Renal cortex interstitium (tissue), 15 donors: ENCODE measurements around the gene ERP27. TPM values are rescaled to one million over a fixed set of nuclear protein-coding genes. Genes with fewer than 3 reads are reported as not detected.

Experiments
- DNase-seq, 11 donors: peaks; one replicate each; pipeline ENCODE4 v3.0.0-alpha.2; 2013; ENCODE audit warnings: low read depth in 9 of 11, low spot score in 4 of 11; ENCODE audit errors: extremely low read depth in 1 of 11
- long read RNA-seq, 16 experiments: transcript quantifications; one replicate each; lab custom pipeline, GENCODE V29; 2026
- polyA plus RNA-seq, 3 donors: library from polyadenylated mRNA; unstranded; fragments of 120-200 nt; gene quantifications; one replicate each; pipeline ENCODE4 v1.2.1, GENCODE V29; 2013; ENCODE audit not compliant: insufficient read length in 3 of 3

Gene ERP27
- 10 to 100 TPM; 25.0 to 33.9 (median 26.3) TPM for polyA plus RNA-seq
- long read RNA-seq, donor 1, result 0 reads
- long read RNA-seq, donor 2, result 0 reads
- long read RNA-seq, donor 3, partial matches to known transcripts, result 5 of 6 reads
- long read RNA-seq, donor 3, other reads (novel, unspliced or antisense), result 0 of 6 reads
- long read RNA-seq, donor 4, result 0 reads
- long read RNA-seq, donor 5, result 0 reads
- long read RNA-seq, donor 6, result 0 reads
- long read RNA-seq, donor 7, partial matches to known transcripts, result 9 of 10 reads
- long read RNA-seq, donor 7, other reads (novel, unspliced or antisense), result 0 of 10 reads
- long read RNA-seq, donor 8, partial matches to known transcripts, result 7 of 9 reads
- long read RNA-seq, donor 8, other reads (novel, unspliced or antisense), result 0 of 9 reads
- long read RNA-seq, donor 9, partial matches to known transcripts, result 7 of 8 reads
- long read RNA-seq, donor 9, other reads (novel, unspliced or antisense), result 0 of 8 reads
- long read RNA-seq, donor 10, partial matches to known transcripts, result 12 of 13 reads
- long read RNA-seq, donor 10, other reads (novel, unspliced or antisense), result 0 of 13 reads
- long read RNA-seq, donor 11, partial matches to known transcripts, result 0 of 3 reads
- long read RNA-seq, donor 11, other reads (novel, unspliced or antisense), result 0 of 3 reads
- long read RNA-seq, donor 12, result 0 reads
- long read RNA-seq, donor 13, result 0 reads
- long read RNA-seq, donor 14, partial matches to known transcripts, result 0 of 1 reads
- long read RNA-seq, donor 14, other reads (novel, unspliced or antisense), result 0 of 1 reads
- long read RNA-seq, donor 15, result 0 reads
- long read RNA-seq, donor 16, partial matches to known transcripts, result 13 of 14 reads
- long read RNA-seq, donor 16, other reads (novel, unspliced or antisense), result 0 of 14 reads

DNA sequence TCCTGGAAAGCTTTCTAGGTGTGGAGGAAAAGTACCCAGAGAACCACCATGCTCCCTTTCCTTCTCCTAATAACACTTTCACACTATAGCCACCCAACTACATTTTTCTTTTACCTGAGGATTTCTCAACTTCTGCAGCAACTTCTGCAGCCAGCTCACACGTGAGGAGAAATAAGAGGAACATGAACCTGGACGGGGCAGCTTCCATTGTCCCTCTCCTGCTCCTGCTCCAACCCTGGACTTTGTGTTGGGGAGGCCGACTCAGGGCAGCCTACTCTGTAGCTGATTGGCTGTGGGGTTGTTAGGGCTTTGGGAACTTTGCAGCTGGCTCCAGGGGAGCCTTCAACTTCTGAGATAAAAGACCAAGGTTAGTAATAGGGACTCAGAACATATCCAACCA is at the start of gene ERP27:
TSS of gene ERP27 (minus strand) at position 237 of the 400 bp plus-strand sequence. CDS start at position 208, 29 bp downstream.
- no peak for DNase-seq

DNA sequence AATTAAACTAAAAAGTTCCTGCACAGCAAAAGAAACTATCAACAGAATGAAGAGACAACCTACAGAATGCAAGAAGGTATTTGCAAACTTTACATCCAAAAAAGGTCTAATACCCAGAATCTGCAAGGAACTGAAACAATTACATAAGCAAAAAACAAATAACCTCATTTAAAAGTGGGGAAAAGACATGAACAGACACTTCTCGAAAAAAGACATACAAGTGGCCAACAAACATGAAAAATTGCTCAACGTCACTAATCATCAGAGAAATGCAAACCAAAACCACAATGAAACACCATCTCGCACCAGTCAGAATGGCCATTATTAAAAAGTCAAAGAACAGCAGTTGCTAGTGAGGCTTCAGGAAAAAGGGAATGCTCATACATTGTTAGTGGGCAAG is 49.7 kb upstream of the ERP27 start:
- DNase-seq, result no peak

DNA sequence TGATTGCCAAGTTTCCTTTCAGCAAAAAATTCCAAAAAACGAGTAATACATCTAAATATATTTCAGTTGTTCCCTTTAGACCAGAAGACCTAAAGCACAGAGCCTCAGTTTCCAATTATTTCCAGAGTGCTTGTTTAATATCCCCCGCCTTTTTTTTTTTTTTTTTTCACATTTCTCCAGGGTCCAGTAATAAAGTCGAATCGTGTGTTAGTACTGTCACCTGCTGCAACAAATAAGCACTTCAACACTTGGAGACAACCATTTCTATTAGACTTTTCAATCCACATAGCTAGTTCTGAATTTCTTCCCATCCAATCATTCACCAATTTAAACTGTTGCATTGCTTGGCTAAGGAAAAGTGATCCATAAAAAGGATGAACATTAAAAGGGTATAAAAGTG is 48.1 kb upstream of the ERP27 start:
- no peak for DNase-seq

DNA sequence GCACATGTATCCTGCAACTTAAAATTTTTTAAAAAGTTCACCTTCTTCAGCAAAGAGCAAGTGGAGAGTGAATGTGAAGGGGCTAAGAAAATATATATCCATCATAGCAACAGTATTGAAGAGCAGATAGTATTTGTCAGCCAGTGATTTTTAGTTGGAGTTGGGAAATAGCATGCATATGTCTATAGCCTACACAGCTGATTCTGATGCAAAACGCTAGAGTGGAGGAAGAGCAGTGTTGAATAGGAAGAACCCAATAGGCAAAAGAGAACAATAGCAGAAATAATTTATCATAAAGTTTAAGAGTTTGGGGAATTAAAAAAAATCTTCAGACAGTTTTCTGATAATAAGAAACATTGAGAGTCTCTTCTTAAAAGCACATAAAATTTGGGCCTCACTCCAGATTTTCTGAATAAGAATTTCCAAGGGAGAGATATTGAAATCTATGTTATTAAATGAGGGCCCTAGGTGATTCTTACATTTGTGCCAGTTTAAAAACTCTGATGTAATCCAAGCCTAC is 46.5 kb upstream of the ERP27 start:
- no peak for DNase-seq

DNA sequence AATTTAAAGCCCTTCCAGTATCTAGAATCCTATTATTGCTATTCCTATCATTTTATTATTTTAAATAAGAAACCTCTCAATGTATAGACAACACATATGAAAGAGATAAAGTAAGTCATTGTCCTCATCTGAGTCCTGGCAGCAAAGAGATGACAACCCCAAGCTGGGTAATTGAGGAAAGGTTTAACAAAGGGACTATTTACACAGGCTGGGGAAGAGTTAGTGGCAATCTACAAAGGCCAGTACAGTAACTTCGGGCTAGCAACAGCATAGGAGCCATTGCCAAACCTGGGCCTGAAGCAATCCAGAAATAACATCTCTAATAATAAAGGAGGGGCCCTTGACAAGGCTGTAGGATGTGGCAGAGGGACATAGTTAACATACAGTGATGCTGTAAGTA is 45.7 kb upstream of the ERP27 start:
- DNase-seq, result no peak

DNA sequence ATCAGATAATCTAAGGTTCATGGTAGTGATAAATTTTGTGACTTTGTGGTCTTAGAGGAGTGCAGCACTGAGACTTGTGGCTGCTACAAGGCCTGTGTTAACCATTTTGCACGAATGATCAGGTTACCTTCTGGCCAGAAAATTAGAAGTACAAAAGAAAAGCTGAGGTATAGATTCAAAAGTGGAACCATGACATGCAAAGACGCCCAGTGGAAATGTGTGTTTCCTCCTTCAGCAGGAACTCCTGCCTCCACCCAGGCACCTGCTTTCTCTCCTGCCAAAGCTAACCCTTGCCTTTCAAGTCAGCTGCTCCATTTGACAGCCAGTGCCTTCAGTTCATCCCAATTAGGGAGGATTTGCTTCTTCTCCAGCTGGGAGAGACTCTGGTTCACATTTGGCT is 44.7 kb upstream of the ERP27 start:
- no peak for DNase-seq

DNA sequence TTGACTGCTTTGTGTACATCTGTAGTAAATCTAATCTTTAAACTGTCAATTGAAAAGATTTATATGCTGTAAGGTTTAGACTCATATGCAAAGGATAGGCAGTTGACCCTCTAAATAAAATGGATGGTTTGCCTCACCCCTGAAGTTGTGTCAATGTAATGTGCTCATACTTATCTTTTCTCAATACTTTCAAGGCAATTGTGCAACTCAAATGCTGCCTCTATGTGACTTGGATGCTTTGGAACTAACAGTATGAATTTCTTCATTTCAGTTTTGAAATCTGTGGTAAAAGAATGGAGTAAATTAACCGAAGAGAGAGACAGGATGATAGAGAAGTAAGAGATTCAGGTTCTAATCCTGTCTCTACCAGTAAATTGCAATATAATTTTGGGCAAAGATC is 44.2 kb upstream of the ERP27 start:
- no peak for DNase-seq

DNA sequence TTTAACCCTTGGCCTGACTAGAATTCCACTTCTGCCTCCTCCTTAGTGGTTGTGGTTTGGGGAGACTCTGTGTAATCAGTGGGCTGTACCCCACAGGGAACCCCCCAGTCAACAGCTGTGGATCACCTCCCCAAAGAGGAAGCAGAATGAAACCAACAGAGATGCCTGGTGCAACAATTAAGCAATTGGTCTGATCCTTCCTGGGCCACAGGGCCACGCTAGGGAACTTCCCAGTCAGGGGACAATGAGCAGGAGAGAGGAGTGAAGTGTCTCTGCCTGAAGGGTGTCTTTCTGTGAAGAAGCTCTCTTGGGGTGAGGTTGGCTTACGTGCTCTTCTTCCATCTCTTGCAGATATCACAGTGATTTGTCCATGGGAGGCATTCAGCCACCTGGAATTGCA is 42.7 kb upstream of the ERP27 start:
- DNase-seq, result no peak

DNA sequence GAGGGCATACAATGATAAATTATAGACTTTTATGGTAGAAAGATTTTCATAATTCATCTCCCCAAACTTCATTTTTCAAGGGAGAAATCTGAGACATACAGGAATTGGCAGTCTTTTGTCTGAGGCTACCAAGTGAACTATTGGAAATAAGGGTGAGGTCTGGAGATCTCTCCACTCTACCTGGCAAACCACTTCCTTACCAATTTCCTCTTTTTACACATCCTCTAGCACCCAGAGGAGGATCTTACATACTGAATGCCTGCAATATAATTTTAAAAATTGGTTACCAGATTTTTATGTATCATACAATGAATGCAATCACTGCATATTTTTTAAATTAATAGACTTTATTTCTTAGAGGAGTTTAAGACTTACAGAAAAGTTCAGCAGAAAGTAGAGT is 41.1 kb upstream of the ERP27 start:
- DNase-seq, result no peak

DNA sequence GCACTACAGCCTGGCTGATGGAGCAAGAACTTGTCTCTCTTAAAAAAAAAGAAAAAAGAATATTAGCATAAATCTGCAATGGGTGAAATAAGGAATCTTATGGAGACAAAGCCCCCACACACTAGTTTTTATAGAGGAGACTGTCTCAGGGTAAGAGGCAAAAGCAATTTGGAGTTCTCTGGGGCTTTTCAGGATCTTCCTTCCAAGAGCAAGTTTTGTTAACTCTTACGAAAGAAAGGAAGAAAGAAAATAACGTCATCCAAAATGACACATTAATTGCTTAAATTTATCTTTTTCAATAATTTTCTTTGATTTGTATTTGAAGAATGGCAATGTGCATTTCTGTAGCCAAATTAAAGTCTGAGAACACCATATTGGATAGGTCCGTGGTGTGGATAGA is 38.3 kb upstream of the ERP27 start:
- DNase-seq, result no peak

DNA sequence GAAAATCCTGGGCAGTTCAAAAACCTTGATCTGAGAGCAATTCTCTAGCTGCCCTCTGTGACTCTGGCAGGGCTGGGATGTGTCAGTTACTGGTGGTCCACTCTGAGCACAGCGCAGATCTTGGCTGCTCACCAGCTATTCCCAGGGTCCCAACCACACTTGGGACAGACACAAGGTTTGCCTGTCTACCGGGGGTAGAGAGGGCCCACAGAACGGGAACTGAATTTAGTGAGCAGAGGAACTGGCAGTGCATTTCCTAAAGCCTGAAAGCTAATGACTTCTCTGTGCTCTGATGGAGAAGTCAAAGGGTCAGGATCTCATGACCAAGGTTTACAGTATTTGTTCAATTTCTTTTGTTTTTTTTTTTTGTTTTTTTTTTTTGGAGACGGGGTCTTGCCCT is 37.1 kb upstream of the ERP27 start:
- DNase-seq, result no peak

DNA sequence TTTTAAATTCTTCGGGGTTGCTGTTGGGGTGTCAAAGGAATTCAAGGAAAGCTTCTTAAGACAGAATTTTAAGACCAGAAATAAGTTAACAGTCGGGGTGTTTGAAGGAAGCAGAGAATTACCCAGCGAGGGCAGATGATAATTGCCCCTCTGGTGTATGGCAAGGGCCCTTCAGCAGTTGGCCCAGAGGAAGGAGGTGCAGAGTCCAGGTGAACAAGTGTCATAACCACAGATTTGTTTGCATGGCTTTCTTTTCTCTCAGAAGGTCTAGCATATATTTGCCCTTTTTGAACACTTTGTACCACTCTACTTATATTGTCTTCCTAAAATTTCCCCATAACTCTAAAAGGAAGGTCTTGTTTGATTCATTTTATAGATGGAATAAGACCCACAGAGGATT is 36.3 kb upstream of the ERP27 start:
- DNase-seq, result no peak

DNA sequence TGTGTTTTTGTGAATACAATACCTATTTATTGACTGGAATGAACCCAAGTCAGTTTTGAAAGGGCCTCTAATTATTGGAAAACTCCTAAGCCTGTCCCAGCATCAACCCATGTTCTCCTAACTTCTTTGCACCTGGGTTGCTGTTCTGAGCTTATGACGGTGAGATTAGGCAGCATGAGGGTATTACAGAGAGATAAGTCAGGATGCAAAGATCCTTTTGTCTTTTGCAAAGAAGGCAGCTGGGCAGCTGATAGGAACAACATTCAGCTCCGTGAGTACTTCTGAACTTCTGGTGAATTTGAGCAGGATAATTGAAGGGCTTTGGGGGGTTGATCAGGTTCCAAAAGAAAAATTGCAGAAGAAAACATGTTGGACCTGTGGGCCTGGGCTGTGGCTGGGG is 34.5 kb upstream of the ERP27 start, which contains the start of gene PDE6H:
TSS of gene PDE6H (plus strand) at position 227 of the 400 bp plus-strand sequence. CDS start 4,971 bp downstream, outside the sequence.
- DNase-seq, result no peak

DNA sequence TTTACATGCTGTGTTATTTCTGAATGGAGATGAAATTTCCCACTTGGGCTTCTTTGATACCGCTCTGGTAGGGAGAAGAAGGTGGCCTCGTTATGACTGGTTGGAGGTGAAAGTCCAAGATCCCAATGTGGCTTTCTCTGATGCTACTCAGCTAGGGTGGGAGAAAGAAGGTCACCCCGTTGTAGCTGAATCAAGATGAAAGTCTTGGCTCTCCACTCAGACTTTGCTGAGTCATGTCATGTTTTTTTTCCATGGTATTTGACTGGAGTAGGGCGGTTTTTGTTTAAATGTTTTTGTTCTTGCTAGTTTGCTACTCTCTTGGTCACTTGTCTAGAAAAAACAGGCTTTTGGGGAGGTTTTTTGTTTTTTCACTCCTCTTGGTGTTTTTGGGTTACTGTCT is 32.1 kb upstream of the ERP27 start:
- no peak for DNase-seq

DNA sequence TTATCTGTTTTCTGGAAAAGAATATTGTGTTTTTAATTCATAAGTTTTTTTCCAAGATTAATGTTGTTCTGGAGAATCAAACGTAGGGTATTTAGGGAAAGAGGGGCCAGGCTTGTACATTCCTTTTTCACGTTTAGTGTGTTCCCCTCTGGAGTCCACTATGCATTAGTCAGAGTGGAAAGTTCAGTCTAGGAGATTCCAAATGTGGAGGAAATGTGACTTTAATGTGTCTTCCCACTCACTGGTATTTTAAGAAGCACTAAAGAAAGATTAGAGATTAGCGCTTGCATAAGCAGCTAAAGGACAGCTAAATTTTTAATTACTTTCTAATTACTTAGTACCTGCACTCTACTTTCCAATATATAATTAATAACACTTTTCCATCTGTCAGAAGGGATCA is 30.1 kb upstream of the ERP27 start:
- DNase-seq, result no peak

DNA sequence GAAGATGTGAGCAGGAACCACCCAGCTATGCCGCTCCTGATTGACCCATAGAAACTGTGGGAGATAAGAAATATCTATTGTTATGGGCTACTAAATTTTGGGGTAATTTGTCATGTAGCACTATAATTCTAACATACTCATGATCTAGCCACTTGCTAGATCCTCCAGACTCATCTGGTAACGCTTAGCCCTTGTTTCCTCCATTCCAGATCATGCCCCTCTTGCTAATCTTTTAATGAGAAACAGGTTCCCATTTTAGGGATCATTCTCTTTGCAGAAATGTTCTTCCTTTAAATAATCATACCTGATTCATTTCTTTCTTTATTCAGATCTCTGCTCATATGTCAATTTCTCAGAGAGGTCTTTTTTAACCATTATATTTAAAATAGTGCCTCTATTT is 26.9 kb upstream of the ERP27 start:
- no peak for DNase-seq

DNA sequence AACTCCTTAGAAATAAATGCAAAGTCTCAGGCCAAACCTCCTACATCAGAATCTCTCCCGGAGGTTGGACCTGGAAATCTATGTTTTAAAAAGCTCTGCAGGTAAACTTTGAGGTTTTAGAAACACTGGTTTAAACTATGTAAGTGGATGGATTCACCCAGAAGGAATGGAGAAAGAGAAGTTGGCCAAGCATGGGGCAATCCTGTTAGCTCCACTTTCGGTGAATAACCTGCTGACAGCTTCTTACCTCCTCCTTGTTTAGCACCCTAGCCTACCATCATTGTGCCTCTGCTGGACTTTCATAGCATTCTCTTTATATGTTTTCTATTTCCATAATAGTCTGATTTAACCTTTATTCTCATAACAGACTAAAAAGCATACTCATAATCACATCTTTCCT is 26.1 kb upstream of the ERP27 start:
- no peak for DNase-seq

DNA sequence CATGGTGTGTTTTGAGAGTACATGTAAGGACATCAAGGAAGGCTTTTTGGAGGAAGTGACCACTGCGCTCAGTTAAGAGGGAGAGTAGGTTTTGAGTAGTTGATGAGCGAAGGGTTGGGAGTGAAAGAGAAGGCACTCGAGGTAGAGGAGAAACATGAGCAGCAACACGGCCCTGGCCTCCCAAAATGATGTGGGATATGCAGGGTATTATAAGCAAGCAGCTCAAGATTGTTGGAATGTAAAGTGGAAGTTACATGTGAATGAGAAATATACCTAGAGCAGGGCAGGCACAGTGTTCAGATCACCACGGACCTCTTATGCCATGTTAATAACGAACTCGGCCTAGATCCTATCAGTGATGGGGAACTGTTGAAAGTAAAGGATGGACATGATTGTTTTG is 25.2 kb upstream of the ERP27 start:
- DNase-seq, result no peak

DNA sequence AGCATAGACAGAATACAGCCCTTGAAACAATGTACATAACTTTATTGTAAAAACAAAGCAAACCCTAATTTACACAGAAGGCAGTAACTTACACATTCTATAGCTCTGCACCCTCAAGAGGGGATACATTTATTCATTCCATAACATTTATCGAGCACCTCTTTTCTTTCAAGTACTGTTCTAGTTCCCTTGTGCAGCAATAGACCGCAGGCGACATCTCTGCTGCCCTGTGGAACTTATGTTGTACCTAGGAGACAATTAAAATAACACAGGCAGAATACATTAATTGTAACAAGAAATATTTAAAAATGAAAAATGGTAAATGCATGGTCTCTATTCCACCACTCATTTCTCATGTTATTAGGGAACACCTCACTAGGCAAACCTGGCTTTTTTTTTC is 24.5 kb upstream of the ERP27 start:
- no peak for DNase-seq

DNA sequence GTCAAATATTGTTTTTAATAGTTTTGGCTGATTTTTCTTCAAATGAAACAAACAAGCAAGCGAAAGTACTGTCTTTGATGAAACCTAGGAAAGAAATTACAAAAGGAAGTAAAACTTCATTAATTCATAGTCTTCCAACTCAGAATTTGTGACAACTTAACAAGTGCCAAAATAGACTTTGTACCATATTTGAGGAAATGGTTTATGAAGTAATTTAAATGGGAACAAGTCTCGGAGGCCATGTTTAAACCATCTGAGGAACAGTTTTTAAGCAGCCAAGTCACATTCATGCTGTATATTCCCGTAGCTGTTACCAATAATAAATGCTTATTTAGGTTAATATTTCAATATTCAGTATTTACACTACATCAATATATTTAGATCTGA is 23.8 kb upstream of the ERP27 start:
- DNase-seq, result no peak
